ENCODE data around the gene ACSL3.
A peak's percentile ranks its signal among the peaks of the same experiment; 100 is the strongest.

The ACSL3 gene

GRCh38 chr2:222938327-222938726 is 77.5 kb downstream of the ACSL3 start:
- Histone ChIP-seq H4K20me1 (ENCODE audit: control insufficient read depth, insufficient read depth, low read depth, low read length) (no peaks in the 10 kb centered on the region), H3K9me2 (replicated peaks; ENCODE audit: control insufficient read depth, low read length) (no peaks in the 10 kb centered on the region), H3K9me3 (ENCODE audit: control insufficient read depth, insufficient read depth, low read length) (no peaks in the 10 kb centered on the region), H3K27me3 (ENCODE audit: control insufficient read depth, low read length) (no peaks in the 10 kb centered on the region), H3F3A (ENCODE audit: control insufficient read depth, insufficient read depth) (0 out of 2 replicates have a peak, but pooled peaks cover 3% of the 10 kb centered on the region), H3K27ac (ENCODE audit: low read depth, low read length) (no peak overlapping the region), H3K79me2 (ENCODE audit: control insufficient read depth, low read length) (no peaks in the 10 kb centered on the region), H3K4me3 (ENCODE audit: low read length) (no peak overlapping the region), H3K4me2 (ENCODE audit: low read length) (no peak overlapping the region), H3K36me3 (ENCODE audit: control insufficient read depth, low read length) (peaks cover 48% of the 10 kb centered on the region), H3K4me1 (ENCODE audit: control insufficient read depth, low read length) (peaks cover 6% of the 10 kb centered on the region)
- TF ChIP-seq, protein P1, sequence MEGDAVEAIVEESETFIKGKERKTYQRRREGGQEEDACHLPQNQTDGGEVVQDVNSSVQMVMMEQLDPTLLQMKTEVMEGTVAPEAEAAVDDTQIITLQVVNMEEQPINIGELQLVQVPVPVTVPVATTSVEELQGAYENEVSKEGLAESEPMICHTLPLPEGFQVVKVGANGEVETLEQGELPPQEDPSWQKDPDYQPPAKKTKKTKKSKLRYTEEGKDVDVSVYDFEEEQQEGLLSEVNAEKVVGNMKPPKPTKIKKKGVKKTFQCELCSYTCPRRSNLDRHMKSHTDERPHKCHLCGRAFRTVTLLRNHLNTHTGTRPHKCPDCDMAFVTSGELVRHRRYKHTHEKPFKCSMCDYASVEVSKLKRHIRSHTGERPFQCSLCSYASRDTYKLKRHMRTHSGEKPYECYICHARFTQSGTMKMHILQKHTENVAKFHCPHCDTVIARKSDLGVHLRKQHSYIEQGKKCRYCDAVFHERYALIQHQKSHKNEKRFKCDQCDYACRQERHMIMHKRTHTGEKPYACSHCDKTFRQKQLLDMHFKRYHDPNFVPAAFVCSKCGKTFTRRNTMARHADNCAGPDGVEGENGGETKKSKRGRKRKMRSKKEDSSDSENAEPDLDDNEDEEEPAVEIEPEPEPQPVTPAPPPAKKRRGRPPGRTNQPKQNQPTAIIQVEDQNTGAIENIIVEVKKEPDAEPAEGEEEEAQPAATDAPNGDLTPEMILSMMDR (IDR thresholded peaks at IDR 0.05; ENCODE audit: low read depth, low read length, poor library complexity, severe bottlenecking) = no peak
- no peak for TF ChIP-seq EZH2phosphoT487 (IDR thresholded peaks at IDR 0.05; ENCODE audit: borderline replicate concordance, low read length)

DNA sequence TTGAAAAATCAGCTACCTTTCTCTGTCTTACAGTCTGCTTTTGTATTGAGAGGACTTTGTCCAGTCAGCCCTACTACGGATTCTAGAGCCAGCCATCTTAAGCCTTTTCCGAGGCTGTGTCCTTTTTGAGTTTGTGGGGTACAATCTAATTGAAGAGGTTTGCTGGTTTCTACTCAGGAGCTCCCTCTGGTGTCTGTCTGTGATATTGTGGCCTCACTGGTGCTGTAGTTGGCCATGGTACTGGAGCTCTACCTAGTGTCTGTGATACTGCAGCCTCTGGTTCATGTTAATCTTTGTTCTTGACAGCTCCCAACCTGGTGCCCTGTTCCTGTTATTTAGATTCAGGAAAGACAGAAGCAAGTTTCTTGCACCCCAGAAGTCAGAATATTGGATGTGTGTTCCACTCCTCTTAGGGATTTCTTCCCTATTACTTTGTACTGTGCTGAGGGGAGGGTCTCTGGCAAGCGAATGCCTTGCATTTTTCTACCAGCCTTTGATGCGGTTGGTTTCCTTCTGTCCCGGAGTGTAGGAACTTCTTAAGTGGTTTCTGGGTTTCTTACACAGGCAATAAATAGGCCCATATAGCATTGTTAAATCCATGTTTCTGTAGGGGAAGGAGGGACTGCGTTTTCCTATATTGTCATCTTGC is 78.5 kb downstream of the ACSL3 start:
- no peak overlapping the region for H3K4me2 ChIP-seq (ENCODE audit: low read length)
- TF ChIP-seq EZH2phosphoT487 (IDR thresholded peaks at IDR 0.05; ENCODE audit: borderline replicate concordance, low read length) = no peak
- TF ChIP-seq, protein P1 (IDR thresholded peaks at IDR 0.05; ENCODE audit: low read depth, low read length, poor library complexity, severe bottlenecking) = peak; percentile 95

DNA sequence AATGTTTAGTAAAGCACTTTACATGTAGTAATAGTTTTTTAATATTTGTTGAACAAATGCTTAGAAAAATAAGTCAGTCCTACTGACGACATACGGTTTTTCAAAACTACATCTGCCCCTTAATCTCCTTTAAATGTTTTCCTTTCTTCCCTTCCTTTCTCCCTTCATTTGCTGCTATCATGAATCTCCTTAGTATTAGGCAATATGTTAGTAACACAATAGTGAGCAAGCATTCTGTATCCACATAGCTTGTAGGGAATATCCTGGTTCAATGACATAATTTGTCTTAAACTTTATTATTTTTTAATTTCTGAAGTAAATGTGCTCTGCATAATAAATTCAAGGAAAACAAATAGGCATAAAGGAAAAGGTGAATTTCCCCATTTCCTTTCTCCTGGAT is 79.1 kb downstream of the ACSL3 start:
- Histone ChIP-seq H3K4me3 (ENCODE audit: low read length) (no peak overlapping the region), H3K27me3 (ENCODE audit: control insufficient read depth, low read length) (no peaks in the 10 kb centered on the region), H3K9me3 (ENCODE audit: control insufficient read depth, insufficient read depth, low read length) (no peaks in the 10 kb centered on the region), H3K4me2 (ENCODE audit: low read length) (no peak overlapping the region), H3K4me1 (ENCODE audit: control insufficient read depth, low read length) (peaks cover 6% of the 10 kb centered on the region), H4K20me1 (ENCODE audit: control insufficient read depth, insufficient read depth, low read depth, low read length) (no peaks in the 10 kb centered on the region), H3F3A (ENCODE audit: control insufficient read depth, insufficient read depth) (0 out of 2 replicates have a peak, but pooled peaks cover 5% of the 10 kb centered on the region), H3K36me3 (ENCODE audit: control insufficient read depth, low read length) (peaks cover 35% of the 10 kb centered on the region), H3K9me2 (replicated peaks; ENCODE audit: control insufficient read depth, low read length) (no peaks in the 10 kb centered on the region), H3K79me2 (ENCODE audit: control insufficient read depth, low read length) (no peaks in the 10 kb centered on the region), H3K27ac (ENCODE audit: low read depth, low read length) (no peak overlapping the region)
- TF ChIP-seq EZH2phosphoT487 (IDR thresholded peaks at IDR 0.05; ENCODE audit: borderline replicate concordance, low read length) = no peak
- TF ChIP-seq, protein P1 (IDR thresholded peaks at IDR 0.05; ENCODE audit: low read depth, low read length, poor library complexity, severe bottlenecking) = no peak

More for the DNA sequence above, 78.5 kb downstream of the ACSL3 start:
- H3F3A ChIP-seq (ENCODE audit: control insufficient read depth, insufficient read depth) = 0 out of 2 replicates have a peak, but pooled peaks cover 5% of the 10 kb centered on the region
- H4K20me1 ChIP-seq (ENCODE audit: control insufficient read depth, insufficient read depth, low read depth, low read length) = no peaks in the 10 kb centered on the region
- H3K79me2 ChIP-seq (ENCODE audit: control insufficient read depth, low read length) = no peaks in the 10 kb centered on the region
- H3K4me3 ChIP-seq (ENCODE audit: low read length) = no peak overlapping the region
- no peaks in the 10 kb centered on the region for H3K9me3 ChIP-seq (ENCODE audit: control insufficient read depth, insufficient read depth, low read length)
- H3K27me3 ChIP-seq (ENCODE audit: control insufficient read depth, low read length) = no peaks in the 10 kb centered on the region
- H3K4me1 ChIP-seq (ENCODE audit: control insufficient read depth, low read length) = peaks cover 6% of the 10 kb centered on the region
- no peaks in the 10 kb centered on the region for H3K9me2 ChIP-seq (replicated peaks; ENCODE audit: control insufficient read depth, low read length)
- H3K27ac ChIP-seq (ENCODE audit: low read depth, low read length) = no peak overlapping the region
- H3K36me3 ChIP-seq (ENCODE audit: control insufficient read depth, low read length) = peaks cover 41% of the 10 kb centered on the region

Measured in DOHH2 (cell line).